Upper lobe of left lung (tissue), 6 donors: ENCODE measurements around the gene SENP5. TPM values are rescaled to one million over a fixed set of nuclear protein-coding genes. Genes with fewer than 3 reads are reported as not detected.
"Not testable (repeated sequence)": the region's sequence is repeated elsewhere in the genome, so short reads cannot be mapped to it uniquely, and the experiment has no call there.

Experiments used
- ATAC-seq, 2 donors: fragments of 200-7000 bp; cut with Tn5 transposase; one replicate each; pipeline ENCODE4 v1.9.1; 2022; ENCODE audit warnings: mild to moderate bottlenecking in 2 of 2, moderate library complexity in 2 of 2; ENCODE audit not compliant: low FRiP score in 2 of 2
- DNase-seq, 2 donors: peaks; one replicate each; pipeline ENCODE4 v3.0.0-alpha.2; 2019 to 2020
- H3K27ac ChIP-seq, 4 donors: fragments of 200-600 bp; sonication (generic); one replicate each; pipeline ENCODE4 v1.5.1; 2016 to 2019
- H3K27me3 ChIP-seq, 4 donors: fragments of 200-600 bp; sonication (generic); one replicate each; pipeline ENCODE4 v1.5.1; 2017 to 2019
- H3K36me3 ChIP-seq, 4 donors: fragments of 200-600 bp; sonication (generic); one replicate each; pipeline ENCODE4 v1.5.1; 2016 to 2019
- H3K4me1 ChIP-seq, 4 donors: fragments of 200-600 bp; sonication (generic); one replicate each; pipeline ENCODE4 v1.5.1; 2018 to 2019
- H3K4me3 ChIP-seq, 4 donors: fragments of 200-600 bp; sonication (generic); one replicate each; pipeline ENCODE4 v1.5.1; 2017 to 2019; ENCODE audit warnings: mild to moderate bottlenecking in 2 of 4, moderate library complexity in 1 of 4
- H3K9me3 ChIP-seq, 4 donors: fragments of 200-600 bp; sonication (generic); one replicate each; pipeline ENCODE4 v1.5.1; 2018 to 2019
- CTCF ChIP-seq, 6 experiments: fragments of 450-650 bp in 4 of 6; fragments of 200-600 bp in 2 of 6; sonication (generic) in 2 of 6; IDR thresholded peaks; one replicate each; pipeline ENCODE4 v1.5.1; 2016 to 2019; ENCODE audit warnings: antibody characterized with exemption in 6 of 6
- EP300 ChIP-seq, 4 donors: sonication (generic); formaldehyde crosslinking; IDR thresholded peaks; one replicate each; pipeline ENCODE4 v1.5.1; 2017; ENCODE audit warnings: antibody characterized with exemption in 4 of 4, control low read depth in 2 of 4
- POLR2A ChIP-seq, 4 donors: fragments of 450-650 bp; IDR thresholded peaks; one replicate each; pipeline ENCODE4 v1.5.1; 2016 to 2017; ENCODE audit warnings: antibody characterized with exemption in 4 of 4, mild to moderate bottlenecking in 2 of 4
- POLR2AphosphoS5 ChIP-seq, 2 donors: sonication (generic); formaldehyde crosslinking; IDR thresholded peaks; one replicate each; pipeline ENCODE4 v1.5.1; 2017; ENCODE audit warnings: antibody characterized with exemption in 2 of 2
- WGBS, 2 donors: methylation state at CpG; one replicate each; pipeline ENCODE4 v1.1.5; 2017 to 2018; 5-methylcytosine and 5-hydroxymethylcytosine counted together
- total RNA-seq, 6 donors: library from RNA; depleted of rRNA in 4 of 6; stranded (reverse); fragments of >200 nt in 4 of 6; gene quantifications; one replicate each; pipeline versions ENCODE4 v1.1.0 to v1.2.1, GENCODE V29; 2016 to 2021
- donor health status: DM: no; HTN: no; CAD: no; lungs with moderate emphysema.
- donor health status: DM: no; HTN: yes; CAD: no; lungs with severe emphysema.

SENP5 gene
- total RNA-seq, 6 donors from 2014 or later, result 25.8 to 67.1 (median 41.5) TPM

- 0 to 1% methylated on average over 13 to 32 of the region's 77 CpGs for WGBS, 2 donors
- Histone ChIP-seq H3K36me3 (peaks cover 5 to 27% (median 20%) of the 10 kb centered on the region in 4 donors), H3K4me1 (peaks cover 17 to 34% (median 22%) of the 10 kb centered on the region in 4 donors), H3K27me3 (no peaks in the 10 kb centered on the region), H3K27ac (peak within 1 kb of the TSS; percentile 91 to 97 (median 93)), H3K9me3 (no peaks in the 10 kb centered on the region), H3K4me3 (peak within 1 kb of the TSS; percentile 67 to 99 (median 80))
- peak; percentile 98 for ATAC-seq
- TF ChIP-seq POLR2A (IDR thresholded peaks at IDR 0.05) (peak in 3 of 4 donors; percentile 81 to 89 (median 83)), EP300 (IDR thresholded peaks at IDR 0.05) (peak in 1 of 4 donors; percentile 86), CTCF (IDR thresholded peaks at IDR 0.05) (peak; percentile 54 to 89 (median 84)), POLR2AphosphoS5 (IDR thresholded peaks at IDR 0.05) (peak; percentile 98 to 99)
- DNase-seq, result peak; percentile 97 to 99
Observed at GRCh38 chr3:196942226-196942914, 74.7 kb downstream of the SENP5 start, which contains the start of gene NCBP2. Gene NCBP2 (minus strand): TSS chr3:196942528. CDS start chr3:196942503, 25 bp downstream.

GRCh38 chr3:196942915-196943277, 75.2 kb downstream of the SENP5 start:
- peak overlapping the region; percentile 91 to 97 (median 93) for H3K27ac ChIP-seq
- H3K36me3 ChIP-seq, result peaks cover 0 to 24% (median 15%) of the 10 kb centered on the region in 4 donors
- DNase-seq (peak in 1 of 2 donors; percentile 34), ATAC-seq (no peak)
- WGBS, 2 donors, result 0 to 1% methylated on average over 14 of the region's 25 CpGs
- peak overlapping the region; percentile 67 to 99 (median 80) for H3K4me3 ChIP-seq
- peaks cover 17 to 34% (median 22%) of the 10 kb centered on the region in 4 donors for H3K4me1 ChIP-seq
- no peaks in the 10 kb centered on the region for H3K27me3 ChIP-seq
- no peaks in the 10 kb centered on the region for H3K9me3 ChIP-seq
- TF ChIP-seq EP300 (IDR thresholded peaks at IDR 0.05) (no peak), CTCF (IDR thresholded peaks at IDR 0.05) (no peak), POLR2AphosphoS5 (IDR thresholded peaks at IDR 0.05) (no peak), POLR2A (IDR thresholded peaks at IDR 0.05) (no peak)

GRCh38 chr3:196944037-196944790, 76.5 kb downstream of the SENP5 start:
- H3K27me3 ChIP-seq, DNase-seq, H3K9me3 ChIP-seq, H3K27ac ChIP-seq, ATAC-seq: not testable (repeated sequence)
- WGBS, 2 donors, result 78 to 81% methylated on average over 13 to 14 of the region's 14 CpGs
- Histone ChIP-seq H3K4me1 (peaks cover 17 to 34% (median 22%) of the 10 kb centered on the region in 4 donors), H3K4me3 (peak overlapping the region in 1 of 4 donors; percentile 69), H3K36me3 (peaks cover 0 to 11% (median 3%) of the 10 kb centered on the region in 4 donors)

- no peak for TF ChIP-seq POLR2A (IDR thresholded peaks at IDR 0.05)
- no peak for TF ChIP-seq EP300 (IDR thresholded peaks at IDR 0.05)
- TF ChIP-seq CTCF (IDR thresholded peaks at IDR 0.05), result no peak
- TF ChIP-seq POLR2AphosphoS5 (IDR thresholded peaks at IDR 0.05), result no peak
- ATAC-seq (no peak), DNase-seq (peak in 1 of 2 donors; percentile 38)
- whole genome bisulfite sequencing, 2 donors, result 82 to 94% methylated on average over 9 to 10 of the region's 10 CpGs
- peaks cover 9 to 17% (median 11%) of the 10 kb centered on the region in 4 donors for H3K4me1 ChIP-seq
- peaks cover 0 to 12% (median 2%) of the 10 kb centered on the region in 4 donors for H3K36me3 ChIP-seq
- no peak overlapping the region for H3K4me3 ChIP-seq
- no peaks in the 10 kb centered on the region for H3K27me3 ChIP-seq
- no peaks in the 10 kb centered on the region for H3K9me3 ChIP-seq
- H3K27ac ChIP-seq, result no peak overlapping the region
Observed at GRCh38 chr3:196947136-196947859, 79.6 kb downstream of the SENP5 start.
